SH-SY5Y (cell line): Measurements from ENCODE around the gene TRIM72.

ENCODE experiments used
- GATA2 ChIP-seq: IDR thresholded peaks from 2 replicates; pipeline ENCODE4 v1.6.1; 2011; ENCODE audit warnings: mild to moderate bottlenecking, low read depth, low read length
- GATA3 ChIP-seq: IDR thresholded peaks from 2 replicates; pipeline ENCODE4 v1.6.1; 2011; ENCODE audit warnings: low read depth, mild to moderate bottlenecking, low read length, moderate library complexity

DNA sequence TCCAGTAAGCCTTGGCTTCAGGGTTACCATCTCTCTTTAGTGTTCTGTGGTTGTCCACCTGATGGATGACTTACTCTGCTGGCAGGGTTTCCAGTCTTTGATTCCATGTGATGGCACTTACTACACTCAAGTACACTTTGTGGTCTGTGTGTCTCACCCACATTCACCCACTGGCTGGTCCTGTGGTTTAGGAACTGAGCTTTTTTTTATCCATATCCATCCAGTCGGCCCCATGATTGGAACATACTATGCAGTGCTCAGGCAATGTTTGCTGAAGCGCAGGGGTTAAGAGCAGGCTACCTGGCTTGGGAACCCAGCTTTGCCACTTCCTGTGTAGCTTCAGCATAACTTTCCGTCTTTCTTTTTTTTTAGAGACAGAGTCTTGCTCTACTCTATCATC lies 36.8 kb upstream of the TRIM72 start:
- TF ChIP-seq GATA2 = no peak
- TF ChIP-seq GATA3 = no peak
